HepG2 (cell line): ENCODE results near the gene NDUFAF3. TPM values are rescaled to one million over a fixed set of nuclear protein-coding genes. Genes with fewer than 3 reads are reported as not detected.
A peak's percentile ranks its signal among the peaks of the same experiment; 100 is the strongest.

Experiments
- ATF7-NPFF ChIP-seq: sonication (generic); formaldehyde crosslinking; IDR thresholded peaks from 2 replicates; pipeline ENCODE4 v1.8.1; 2023; ENCODE audit warnings: mild to moderate bottlenecking, low read depth, missing genetic modification reagents, moderate library complexity
- CREB1 ChIP-seq, 2 experiments: fragments of 450-650 bp in 1 of 2; IDR thresholded peaks; 2 replicates each; pipeline ENCODE4 v1.6.1; 2016 to 2017; ENCODE audit warnings: control low read depth in 1 of 2, mild to moderate bottlenecking in 1 of 2, missing compliant biosample characterization in 1 of 2, missing genetic modification characterization in 1 of 2
- DNMT3B ChIP-seq: conservative IDR thresholded peaks from 2 replicates; pipeline ENCODE4 v1.6.1; 2016; ENCODE audit warnings: missing biosample characterization, control low read depth
- FOXJ3 ChIP-seq: sonication (generic); formaldehyde crosslinking; IDR thresholded peaks from 2 replicates; pipeline ENCODE4 v1.4.0; 2020; ENCODE audit warnings: missing genetic modification reagents, mild to moderate bottlenecking, borderline replicate concordance
- FOXP1 ChIP-seq, 2 experiments: fragments of 450-650 bp in 1 of 2; IDR thresholded peaks; 2 replicates each; pipeline ENCODE4 v1.6.1; 2017 to 2018; ENCODE audit warnings: antibody characterized with exemption in 1 of 2
- GTF3A ChIP-seq: sonication (generic); formaldehyde crosslinking; conservative IDR thresholded peaks from 2 replicates; pipeline ENCODE4 v1.4.0; 2020; ENCODE audit warnings: mild to moderate bottlenecking, missing genetic modification reagents
- HCFC1 ChIP-seq: fragments of 150-350 bp; IDR thresholded peaks from 2 replicates; pipeline ENCODE4 v1.6.1; 2014; ENCODE audit warnings: low read depth, low read length
- KMT2B ChIP-seq: IDR thresholded peaks from 2 replicates; pipeline ENCODE4 v1.6.1; 2016; ENCODE audit warnings: missing genetic modification reagents, missing compliant biosample characterization
- MAFG ChIP-seq: sonication (generic); formaldehyde crosslinking; IDR thresholded peaks from 2 replicates; pipeline ENCODE4 v1.5.1; 2020; ENCODE audit warnings: mild to moderate bottlenecking, missing genetic modification reagents
- MED1 ChIP-seq: sonication (generic); formaldehyde crosslinking; IDR thresholded peaks from 2 replicates; pipeline ENCODE4 v1.4.0; 2020; ENCODE audit warnings: missing genetic modification reagents
- MEF2D ChIP-seq: sonication (generic); formaldehyde crosslinking; IDR thresholded peaks from 2 replicates; pipeline ENCODE4 v1.5.1; 2020; ENCODE audit warnings: mild to moderate bottlenecking, missing genetic modification reagents
- NFYB ChIP-seq: sonication (generic); formaldehyde crosslinking; IDR thresholded peaks from 2 replicates; pipeline ENCODE4 v1.4.0; 2020; ENCODE audit warnings: missing genetic modification reagents
- PAX8 ChIP-seq: sonication (generic); formaldehyde crosslinking; IDR thresholded peaks from 2 replicates; pipeline ENCODE4 v1.8.0; 2022; ENCODE audit warnings: mild to moderate bottlenecking, missing genetic modification reagents, borderline replicate concordance
- PHF8 ChIP-seq: sonication (generic); formaldehyde crosslinking; IDR thresholded peaks from 2 replicates; pipeline ENCODE4 v1.5.0; 2020; ENCODE audit warnings: missing genetic modification reagents
- POLR2A ChIP-seq, 2 experiments: IDR thresholded peaks; 2 replicates each; pipeline ENCODE4 v1.6.1; 2011; ENCODE audit warnings: low read depth in 2 of 2, low read length in 2 of 2, mild to moderate bottlenecking in 1 of 2, moderate library complexity in 1 of 2; ENCODE audit not compliant: insufficient read depth in 1 of 2
- POLR2G ChIP-seq: fragments of 200-400 bp; formaldehyde crosslinking; IDR thresholded peaks from 2 replicates; pipeline ENCODE4 v1.6.1; 2018; ENCODE audit warnings: mild to moderate bottlenecking, low read depth, low read length, moderate library complexity
- SKI ChIP-seq: fragments of 450-650 bp; IDR thresholded peaks from one replicate; pipeline ENCODE4 v1.6.1; 2018; ENCODE audit warnings: mild to moderate bottlenecking; ENCODE audit not compliant: partially characterized antibody
- TARDBP ChIP-seq: sonication (generic); formaldehyde crosslinking; IDR thresholded peaks from 2 replicates; pipeline ENCODE4 v1.8.0; 2022; ENCODE audit warnings: mild to moderate bottlenecking, missing genetic modification reagents
- WIZ ChIP-seq: sonication (generic); formaldehyde crosslinking; IDR thresholded peaks from 2 replicates; pipeline ENCODE4 v1.5.1; 2020; ENCODE audit warnings: mild to moderate bottlenecking, missing genetic modification reagents
- ZBTB3 ChIP-seq: sonication (generic); formaldehyde crosslinking; IDR thresholded peaks from 2 replicates; pipeline ENCODE4 v1.4.0; 2020; ENCODE audit warnings: low read depth, mild to moderate bottlenecking, moderate library complexity, missing genetic modification reagents, borderline replicate concordance
- ZNF33B ChIP-seq: sonication (generic); formaldehyde crosslinking; IDR thresholded peaks from 2 replicates; pipeline ENCODE4 v1.5.1; 2020; ENCODE audit warnings: mild to moderate bottlenecking, missing genetic modification reagents
- ZNF430 ChIP-seq: sonication (generic); formaldehyde crosslinking; IDR thresholded peaks from 2 replicates; pipeline ENCODE4 v1.9.0; 2021; ENCODE audit warnings: mild to moderate bottlenecking, missing genetic modification reagents
- ZNF543 ChIP-seq: sonication (generic); formaldehyde crosslinking; IDR thresholded peaks from 2 replicates; pipeline ENCODE4 v1.4.0; 2020; ENCODE audit warnings: mild to moderate bottlenecking, missing genetic modification reagents
- ZNF766 ChIP-seq: sonication (generic); formaldehyde crosslinking; IDR thresholded peaks from 2 replicates; pipeline ENCODE4 v1.5.0; 2020; ENCODE audit warnings: missing genetic modification reagents, borderline replicate concordance
- ZSCAN20 ChIP-seq: sonication (generic); formaldehyde crosslinking; IDR thresholded peaks from 2 replicates; pipeline ENCODE4 v1.4.0; 2020; ENCODE audit warnings: missing genetic modification reagents, mild to moderate bottlenecking, borderline replicate concordance
- polyA plus RNA-seq, 8 experiments: library from polyadenylated mRNA; depleted of rRNA in 3 of 8; stranded (reverse) in 7 of 8; unstranded in 1 of 8; fragments of >200 nt; fragmentation: Illumina TruSeq in 4 of 8; extraction: Trizol in 4 of 8; gene quantifications; 2 replicates each; pipeline versions ENCODE4 v1.2.1 to v1.2.3, GENCODE V29; 2011 to 2016; ENCODE audit warnings: low read depth in 4 of 8, missing spikeins in 1 of 8, mixed read lengths in 1 of 8; ENCODE audit not compliant: insufficient read depth in 1 of 8
- total RNA-seq, 5 experiments: library from RNA; depleted of rRNA; stranded (reverse); fragments of >200 nt; fragmentation: Illumina TruSeq; extraction: Trizol; gene quantifications; 2 replicates each; pipeline ENCODE4 v1.2.3, GENCODE V29; 2016; ENCODE audit warnings: low read depth in 1 of 5
- TF ChIP-seq, protein P1 (sequence below): IDR thresholded peaks from 2 replicates; pipeline ENCODE4 v1.6.1; 2016; ENCODE audit warnings: missing genetic modification reagents, missing compliant biosample characterization
- TF ChIP-seq, protein P2 (sequence below): sonication (generic); formaldehyde crosslinking; IDR thresholded peaks from 2 replicates; pipeline ENCODE4 v1.4.0; 2020; ENCODE audit warnings: low read depth, mild to moderate bottlenecking, missing genetic modification reagents
- TF ChIP-seq, protein P3 (sequence below): sonication (generic); formaldehyde crosslinking; IDR thresholded peaks from 2 replicates; pipeline ENCODE4 v1.4.0; 2020; ENCODE audit warnings: missing genetic modification reagents, mild to moderate bottlenecking, borderline replicate concordance

The NDUFAF3 gene
- total and polyA plus RNA-seq, 2 of the 13 experiments (the other 11 are each of a cell fraction or from before 2014, with no cell fraction given) = 39.0 to 50.0 TPM

DNA sequence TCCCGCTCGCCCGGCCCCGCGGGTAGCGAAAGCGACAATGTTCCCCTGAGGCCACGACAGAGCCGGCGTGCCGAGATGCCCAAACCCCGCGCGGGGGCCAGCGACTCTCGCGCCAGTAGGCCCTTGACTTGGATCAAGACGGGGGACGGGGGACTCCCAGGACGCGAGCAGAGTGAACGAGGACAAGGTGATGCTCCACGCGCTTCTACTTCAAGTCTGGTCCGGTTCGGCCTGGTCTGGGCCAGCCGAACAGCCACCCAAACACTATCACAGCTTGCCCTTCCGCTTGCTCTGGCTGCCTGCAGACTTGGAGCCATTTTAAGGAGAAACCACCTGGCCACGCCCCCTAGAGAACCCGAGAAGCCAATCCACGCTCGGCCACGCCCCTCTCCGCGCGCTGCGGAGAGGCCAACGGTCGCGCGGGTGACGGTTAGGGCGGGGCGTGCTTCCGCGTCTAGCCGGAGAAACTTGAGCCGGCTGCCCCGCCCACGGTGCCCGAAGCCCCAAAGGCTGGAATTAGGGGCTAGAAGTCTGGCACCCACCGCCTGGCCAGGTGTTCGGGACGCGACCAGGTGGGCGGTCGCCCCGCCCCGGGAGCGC lies 608 bp upstream of the NDUFAF3 start (continued):
- TF ChIP-seq ZSCAN20 (0 out of 2 replicates have a peak, but pooled peaks have one; percentile 79), FOXP1 (IDR thresholded peaks at IDR 0.05) (no peak), FOXP1 (CRISPR knock-in tag; IDR thresholded peaks at IDR 0.05) (peak; percentile 9; the same call in 1 of the 2 replicates), POLR2A (IDR thresholded peaks at IDR 0.05; ENCODE audit: insufficient read depth in 1 of 2, low read depth in 2 of 2, low read length in 2 of 2) (peak in 1 of 2 experiments; percentile 100; a peak in 2 of 4 replicates), MED1 (peak; percentile 63), CREB1 (IDR thresholded peaks at IDR 0.05) (peak; percentile 76), CREB1 (CRISPR knock-in tag; IDR thresholded peaks at IDR 0.05) (peak; percentile 78), TARDBP (CRISPR knock-in tag) (no peak), NFYB (CRISPR knock-in tag) (peak; percentile 81), GTF3A (CRISPR knock-in tag) (0 out of 2 replicates have a peak, but pooled peaks have one; percentile 84), POLR2G (peak; percentile 99), HCFC1 (no peak), PHF8 (peak; percentile 86), ZNF766 (CRISPR knock-in tag) (peak; percentile 76; the same call in 1 of the 2 replicates), ZNF430 (peak; percentile 68), FOXJ3 (CRISPR knock-in tag) (peak; percentile 23), SKI (peak; percentile 46), ATF7-NPFF (CRISPR knock-in tag) (peak; percentile 78), DNMT3B (peak; percentile 40; the same call in 1 of the 2 replicates), MEF2D (CRISPR knock-in tag) (peak; percentile 64; the same call in 1 of the 2 replicates), ZNF33B (no peak), KMT2B (peak; percentile 20; the same call in 1 of the 2 replicates), MAFG (CRISPR knock-in tag) (no peak), ZNF543 (CRISPR knock-in tag) (0 out of 2 replicates have a peak, but pooled peaks have one; percentile 65), ZBTB3 (CRISPR knock-in tag) (0 out of 2 replicates have a peak, but pooled peaks have one; percentile 25), PAX8 (CRISPR knock-in tag) (0 out of 2 replicates have a peak, but pooled peaks have one; percentile 59), WIZ (CRISPR knock-in tag) (no peak)
- TF ChIP-seq, protein P1, sequence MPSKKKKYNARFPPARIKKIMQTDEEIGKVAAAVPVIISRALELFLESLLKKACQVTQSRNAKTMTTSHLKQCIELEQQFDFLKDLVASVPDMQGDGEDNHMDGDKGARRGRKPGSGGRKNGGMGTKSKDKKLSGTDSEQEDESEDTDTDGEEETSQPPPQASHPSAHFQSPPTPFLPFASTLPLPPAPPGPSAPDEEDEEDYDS (CRISPR knock-in tag) = peak; percentile 100
- TF ChIP-seq, protein P2, sequence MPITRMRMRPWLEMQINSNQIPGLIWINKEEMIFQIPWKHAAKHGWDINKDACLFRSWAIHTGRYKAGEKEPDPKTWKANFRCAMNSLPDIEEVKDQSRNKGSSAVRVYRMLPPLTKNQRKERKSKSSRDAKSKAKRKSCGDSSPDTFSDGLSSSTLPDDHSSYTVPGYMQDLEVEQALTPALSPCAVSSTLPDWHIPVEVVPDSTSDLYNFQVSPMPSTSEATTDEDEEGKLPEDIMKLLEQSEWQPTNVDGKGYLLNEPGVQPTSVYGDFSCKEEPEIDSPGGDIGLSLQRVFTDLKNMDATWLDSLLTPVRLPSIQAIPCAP (CRISPR knock-in tag) = peak; percentile 75; the same call in 1 of the 2 replicates
- TF ChIP-seq, protein P3, sequence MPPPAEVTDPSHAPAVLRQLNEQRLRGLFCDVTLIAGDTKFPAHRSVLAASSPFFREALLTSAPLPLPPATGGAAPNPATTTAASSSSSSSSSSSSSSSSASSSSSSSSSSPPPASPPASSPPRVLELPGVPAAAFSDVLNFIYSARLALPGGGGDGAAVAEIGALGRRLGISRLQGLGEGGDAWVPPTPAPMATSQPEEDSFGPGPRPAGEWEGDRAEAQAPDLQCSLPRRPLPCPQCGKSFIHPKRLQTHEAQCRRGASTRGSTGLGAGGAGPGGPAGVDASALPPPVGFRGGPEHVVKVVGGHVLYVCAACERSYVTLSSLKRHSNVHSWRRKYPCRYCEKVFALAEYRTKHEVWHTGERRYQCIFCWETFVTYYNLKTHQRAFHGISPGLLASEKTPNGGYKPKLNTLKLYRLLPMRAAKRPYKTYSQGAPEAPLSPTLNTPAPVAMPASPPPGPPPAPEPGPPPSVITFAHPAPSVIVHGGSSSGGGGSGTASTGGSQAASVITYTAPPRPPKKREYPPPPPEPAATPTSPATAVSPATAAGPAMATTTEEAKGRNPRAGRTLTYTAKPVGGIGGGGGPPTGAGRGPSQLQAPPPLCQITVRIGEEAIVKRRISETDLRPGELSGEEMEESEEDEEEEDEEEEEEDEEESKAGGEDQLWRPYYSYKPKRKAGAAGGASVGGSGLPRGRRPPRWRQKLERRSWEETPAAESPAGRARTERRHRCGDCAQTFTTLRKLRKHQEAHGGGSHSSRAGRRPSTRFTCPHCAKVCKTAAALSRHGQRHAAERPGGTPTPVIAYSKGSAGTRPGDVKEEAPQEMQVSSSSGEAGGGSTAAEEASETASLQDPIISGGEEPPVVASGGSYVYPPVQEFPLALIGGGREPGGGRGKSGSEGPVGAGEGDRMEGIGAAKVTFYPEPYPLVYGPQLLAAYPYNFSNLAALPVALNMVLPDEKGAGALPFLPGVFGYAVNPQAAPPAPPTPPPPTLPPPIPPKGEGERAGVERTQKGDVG = no peak
